Astrocyte of the hippocampus (primary cell): ENCODE data around the gene SLC41A3.
"Not testable (repeated sequence)": the region's sequence is repeated elsewhere in the genome, so short reads cannot be mapped to it uniquely, and the experiment has no call there.

Experiments used
- DNase-seq: peaks from one replicate; pipeline ENCODE4 v3.0.0; 2011; ENCODE audit warnings: low read depth, low spot score

Gene SLC41A3

DNA sequence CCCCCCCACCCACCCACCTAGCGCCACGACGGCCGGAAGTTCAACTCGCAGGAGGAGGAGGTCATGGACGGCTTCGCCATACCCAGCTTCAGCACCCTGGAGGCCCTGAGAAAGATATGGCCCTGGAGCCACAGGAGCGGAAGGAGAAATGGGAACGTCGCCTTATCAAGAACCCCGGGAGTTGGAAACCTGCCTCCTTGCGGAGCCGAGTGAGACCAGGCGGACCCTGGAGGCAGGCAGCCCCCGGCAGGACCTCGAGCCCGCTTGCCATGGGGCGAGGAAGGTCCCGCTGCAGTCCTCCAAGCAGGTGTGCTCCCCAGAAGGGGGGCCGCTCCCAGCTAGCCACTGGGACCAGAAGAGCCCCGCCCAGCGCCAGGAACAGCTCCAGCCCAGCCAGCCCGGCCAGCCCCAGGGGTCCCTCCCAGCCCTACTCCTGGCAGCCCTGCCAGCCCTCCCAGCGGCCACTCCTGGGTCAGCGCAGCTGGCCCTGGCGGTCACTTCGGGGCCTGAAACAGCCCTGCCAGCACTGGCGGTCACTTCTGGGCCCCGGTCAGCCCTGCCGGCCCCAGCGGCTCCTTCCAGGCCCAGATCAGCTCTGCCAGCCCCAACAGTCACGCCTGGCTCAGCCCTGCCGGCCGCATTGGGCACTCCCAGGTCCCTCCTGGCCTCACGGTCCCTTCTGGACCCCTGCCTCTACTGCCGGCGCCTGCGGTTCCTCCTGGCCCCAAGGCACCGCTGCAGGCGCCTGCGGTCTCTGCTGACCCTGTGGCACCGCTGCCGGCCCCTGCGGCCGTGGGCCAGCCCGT is 125.2 kb downstream of the SLC41A3 start:
- no peak for DNase-seq

GRCh38 chr3:125957674-125958510 is 126.0 kb downstream of the SLC41A3 start:
- peak; percentile 12 for DNase-seq

DNA sequence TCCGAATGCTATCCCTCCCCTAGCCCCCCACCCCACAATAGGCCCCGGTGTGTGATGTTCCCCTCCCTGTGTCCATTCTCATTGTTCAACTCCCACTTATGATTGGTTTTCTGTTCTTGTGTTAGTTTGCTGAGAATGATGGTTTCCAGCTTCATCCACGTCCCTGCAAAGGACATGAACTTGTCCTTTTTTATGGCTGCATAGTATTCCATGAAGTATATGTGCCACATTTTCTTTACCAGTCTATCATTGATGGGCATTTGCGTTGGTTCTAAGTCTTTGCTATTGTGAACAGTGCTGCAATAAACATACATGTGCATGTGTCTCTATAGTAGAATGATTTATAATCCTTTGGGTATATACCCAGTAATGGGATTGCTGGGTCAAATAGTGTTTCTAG is 126.9 kb downstream of the SLC41A3 start:
- not testable (repeated sequence) for DNase-seq
